Karpas-422 (cell line): Measurements from ENCODE around the gene IL15RA. TPM values are rescaled to one million over a fixed set of nuclear protein-coding genes. Genes with fewer than 3 reads are reported as not detected.
A peak's percentile ranks its signal among the peaks of the same experiment; 100 is the strongest.

ENCODE experiments used
- DNase-seq: peaks from one replicate; pipeline ENCODE4 v3.0.0-alpha.2; 2015
- H2AFZ ChIP-seq: fragments of 200-600 bp; sonication (generic); 2 replicates; pipeline ENCODE4 v1.6.1; 2014; ENCODE audit warnings: antibody characterized with exemption, low read length, mixed read lengths
- H3K27ac ChIP-seq: fragments of 200-600 bp; sonication (generic); 2 replicates; pipeline ENCODE4 v1.5.1; 2014; ENCODE audit warnings: mild to moderate bottlenecking, low read length, moderate library complexity
- H3K27me3 ChIP-seq: fragments of 200-600 bp; sonication (generic); 2 replicates; pipeline ENCODE4 v1.6.1; 2014; ENCODE audit warnings: low read length, mixed read lengths
- H3K36me3 ChIP-seq: fragments of 200-600 bp; sonication (generic); 2 replicates; pipeline ENCODE4 v1.6.1; 2014; ENCODE audit warnings: low read length, mixed read lengths; ENCODE audit not compliant: insufficient read depth
- H3K4me1 ChIP-seq: fragments of 200-600 bp; sonication (generic); 2 replicates; pipeline ENCODE4 v1.6.1; 2014; ENCODE audit warnings: mild to moderate bottlenecking, low read length, mixed read lengths
- H3K4me2 ChIP-seq: fragments of 200-600 bp; sonication (generic); 2 replicates; pipeline ENCODE4 v1.6.1; 2014; ENCODE audit warnings: low read length, low read depth, mild to moderate bottlenecking; ENCODE audit not compliant: poor library complexity, severe bottlenecking
- H3K4me3 ChIP-seq: fragments of 200-600 bp; sonication (generic); 2 replicates; pipeline ENCODE4 v1.5.1; 2014; ENCODE audit warnings: mild to moderate bottlenecking, antibody characterized with exemption, low read length, mixed read lengths
- H3K79me2 ChIP-seq: fragments of 200-600 bp; sonication (generic); 2 replicates; pipeline ENCODE4 v1.6.1; 2014; ENCODE audit warnings: mild to moderate bottlenecking, low read length, mixed read lengths
- H3K9ac ChIP-seq: fragments of 200-600 bp; sonication (generic); 2 replicates; pipeline ENCODE4 v1.6.0; 2014; ENCODE audit warnings: low read length
- H3K9me2 ChIP-seq: fragments of 200-600 bp; sonication (generic), shearing (Covaris generic); replicated peaks from 2 replicates; pipeline ENCODE4 v1.6.0; 2014; ENCODE audit warnings: mild to moderate bottlenecking, low read length, moderate library complexity; ENCODE audit not compliant: insufficient read depth
- H3K9me3 ChIP-seq: fragments of 300-700, 200-600 bp; sonication (generic); 2 replicates; pipeline ENCODE4 v1.6.1; 2014; ENCODE audit warnings: low read length, mixed read lengths
- H4K20me1 ChIP-seq: fragments of 200-600 bp; sonication (generic); 2 replicates; pipeline ENCODE4 v1.6.1; 2014; ENCODE audit warnings: mild to moderate bottlenecking, antibody characterized with exemption, low read length, low read depth; ENCODE audit not compliant: insufficient read depth
- total RNA-seq: library from RNA; depleted of rRNA; stranded (reverse); fragments of >200 nt; shearing (Covaris generic); gene quantifications from 2 replicates; pipeline ENCODE4 v1.2.3, GENCODE V29; 2014; ENCODE audit warnings: low replicate concordance; rRNA removed

The IL15RA gene
- not detected in 2 replicates for total RNA-seq

GRCh38 chr10:5977471-5978229 is at the start of gene IL15RA:
Gene IL15RA, minus strand, starts transcription at chr10:5977543. Its CDS starts 51 bp downstream, at chr10:5977492.
- H2AFZ ChIP-seq, result peak within 1 kb of the TSS; percentile 87
- H3K36me3 ChIP-seq, result no peaks in the 10 kb centered on the region
- H3K4me3 ChIP-seq, result peak within 1 kb of the TSS; percentile 80
- peak; percentile 66 for DNase-seq
- no peaks in the 10 kb centered on the region for H3K9me2 ChIP-seq
- H3K9ac ChIP-seq, result peak within 1 kb of the TSS; percentile 60
- H3K4me2 ChIP-seq, result peak within 1 kb of the TSS; percentile 79
- H3K27me3 ChIP-seq, result no peaks in the 10 kb centered on the region
- H3K27ac ChIP-seq, result no peak within 1 kb of the TSS
- no peaks in the 10 kb centered on the region for H3K79me2 ChIP-seq
- H3K9me3 ChIP-seq, result no peaks in the 10 kb centered on the region
- peaks cover 13% of the 10 kb centered on the region for H3K4me1 ChIP-seq
- no peaks in the 10 kb centered on the region for H4K20me1 ChIP-seq

DNA sequence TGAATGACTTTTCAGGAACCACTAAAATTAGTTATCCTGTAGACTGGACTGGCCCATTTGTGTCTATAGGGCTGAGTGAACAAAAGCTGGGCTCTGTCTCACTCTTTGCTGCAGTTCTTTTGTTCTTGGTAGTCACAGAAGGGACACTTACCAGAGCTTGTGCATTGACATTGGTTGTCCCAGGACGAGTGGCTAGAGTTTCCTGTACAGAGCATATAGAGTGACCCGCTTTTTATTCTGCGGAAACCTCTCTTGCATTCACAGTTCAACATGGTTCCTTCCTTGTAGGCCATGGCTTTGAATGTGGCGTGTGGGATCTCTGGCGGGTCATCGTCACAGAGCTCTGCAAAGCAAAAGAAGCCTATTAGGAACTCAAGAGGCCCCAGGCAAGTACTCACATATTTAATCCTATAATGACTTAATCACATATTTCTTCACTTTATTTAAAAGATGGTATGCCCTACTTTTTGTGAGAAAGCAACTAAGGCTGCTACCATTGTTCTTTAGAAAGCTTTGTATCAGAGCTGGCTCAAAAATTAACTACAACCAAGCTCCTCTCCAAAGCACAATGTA is 48.4 kb upstream of the IL15RA start:
- no peaks in the 10 kb centered on the region for H3K79me2 ChIP-seq
- no peak overlapping the region for H2AFZ ChIP-seq
- no peaks in the 10 kb centered on the region for H3K9me2 ChIP-seq
- no peak for DNase-seq
- no peak overlapping the region for H3K9ac ChIP-seq
- no peaks in the 10 kb centered on the region for H3K4me1 ChIP-seq
- H3K4me3 ChIP-seq, result no peak overlapping the region
- H3K27ac ChIP-seq, result no peak overlapping the region
- no peaks in the 10 kb centered on the region for H3K27me3 ChIP-seq
- H3K36me3 ChIP-seq, result no peaks in the 10 kb centered on the region
- no peak overlapping the region for H3K4me2 ChIP-seq
- H3K9me3 ChIP-seq, result peaks cover 3% of the 10 kb centered on the region; the same call in 1 of the 2 replicates
- no peaks in the 10 kb centered on the region for H4K20me1 ChIP-seq

- no peaks in the 10 kb centered on the region for H3K9me2 ChIP-seq
- H4K20me1 ChIP-seq, result no peaks in the 10 kb centered on the region
- H3K27ac ChIP-seq, result no peak overlapping the region
- H3K4me2 ChIP-seq, result no peak overlapping the region
- H3K9ac ChIP-seq, result no peak overlapping the region
- no peak overlapping the region for H3K4me3 ChIP-seq
- no peaks in the 10 kb centered on the region for H3K79me2 ChIP-seq
- H3K9me3 ChIP-seq, result no peaks in the 10 kb centered on the region
- H2AFZ ChIP-seq, result no peak overlapping the region
- H3K27me3 ChIP-seq, result no peaks in the 10 kb centered on the region
- DNase-seq, result no peak
- H3K36me3 ChIP-seq, result no peaks in the 10 kb centered on the region
- H3K4me1 ChIP-seq, result no peaks in the 10 kb centered on the region
Observed at GRCh38 chr10:6024334-6024682, 47.0 kb upstream of the IL15RA start.

GRCh38 chr10:6023661-6024333 is 46.5 kb upstream of the IL15RA start:
- H3K4me1 ChIP-seq, result no peaks in the 10 kb centered on the region
- no peak overlapping the region for H3K4me3 ChIP-seq
- H3K36me3 ChIP-seq, result no peaks in the 10 kb centered on the region
- H3K79me2 ChIP-seq, result no peaks in the 10 kb centered on the region
- no peak overlapping the region for H3K9ac ChIP-seq
- 0 out of 2 replicates have a peak, but pooled peaks cover 1% of the 10 kb centered on the region for H3K27me3 ChIP-seq
- no peaks in the 10 kb centered on the region for H3K9me3 ChIP-seq
- DNase-seq, result no peak
- H2AFZ ChIP-seq, result no peak overlapping the region
- H3K9me2 ChIP-seq, result no peaks in the 10 kb centered on the region; the same call in 1 of the 2 replicates
- no peak overlapping the region for H3K27ac ChIP-seq
- no peak overlapping the region for H3K4me2 ChIP-seq
- no peaks in the 10 kb centered on the region for H4K20me1 ChIP-seq

DNA sequence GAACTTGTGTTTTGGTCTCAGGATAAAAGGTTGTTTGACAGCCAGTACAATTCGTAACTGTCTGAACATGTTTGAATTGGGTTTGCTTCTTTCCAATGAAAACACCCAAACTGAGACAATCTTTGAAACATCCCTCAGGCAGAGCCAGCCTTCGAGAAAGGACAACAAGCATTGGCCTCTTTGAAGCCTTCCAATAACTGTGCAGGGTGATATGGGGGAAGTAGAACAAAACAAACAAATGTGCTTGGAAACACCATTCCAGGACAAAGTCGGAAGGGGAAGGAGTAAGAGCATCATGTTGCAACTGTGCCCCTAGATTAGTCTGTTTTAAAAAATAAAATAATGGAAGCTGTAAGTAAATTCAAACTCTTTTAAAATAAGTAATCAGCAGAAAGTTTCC is 45.3 kb upstream of the IL15RA start:
- H3K36me3 ChIP-seq, result no peaks in the 10 kb centered on the region
- H3K27ac ChIP-seq, result no peak overlapping the region

GRCh38 chr10:6020826-6021225 is 43.5 kb upstream of the IL15RA start:
- H3K9me3 ChIP-seq, result no peaks in the 10 kb centered on the region
- no peaks in the 10 kb centered on the region for H3K4me1 ChIP-seq
- H3K27ac ChIP-seq, result no peak overlapping the region
- H3K36me3 ChIP-seq, result no peaks in the 10 kb centered on the region
- no peaks in the 10 kb centered on the region; the same call in 1 of the 2 replicates for H3K9me2 ChIP-seq
- H4K20me1 ChIP-seq, result no peaks in the 10 kb centered on the region
- no peak overlapping the region for H3K9ac ChIP-seq
- H3K27me3 ChIP-seq, result 0 out of 2 replicates have a peak, but pooled peaks cover 2% of the 10 kb centered on the region
- H3K79me2 ChIP-seq, result no peaks in the 10 kb centered on the region
- no peak overlapping the region for H2AFZ ChIP-seq
- H3K4me3 ChIP-seq, result no peak overlapping the region
- H3K4me2 ChIP-seq, result no peak overlapping the region
- no peak for DNase-seq

More for the DNA sequence above, 45.3 kb upstream of the IL15RA start:
- no peaks in the 10 kb centered on the region for H3K79me2 ChIP-seq
- no peak overlapping the region for H2AFZ ChIP-seq
- no peak for DNase-seq
- no peak overlapping the region for H3K9ac ChIP-seq
- no peaks in the 10 kb centered on the region for H4K20me1 ChIP-seq
- no peaks in the 10 kb centered on the region; the same call in 1 of the 2 replicates for H3K9me2 ChIP-seq
- no peak overlapping the region for H3K4me2 ChIP-seq
- H3K27me3 ChIP-seq, result 0 out of 2 replicates have a peak, but pooled peaks cover 2% of the 10 kb centered on the region
- no peaks in the 10 kb centered on the region for H3K4me1 ChIP-seq
- no peaks in the 10 kb centered on the region for H3K9me3 ChIP-seq
- H3K4me3 ChIP-seq, result no peak overlapping the region

GRCh38 chr10:6019796-6020195 is 42.5 kb upstream of the IL15RA start:
- Histone ChIP-seq H3K27me3 (0 out of 2 replicates have a peak, but pooled peaks cover 2% of the 10 kb centered on the region), H3K9me3 (no peaks in the 10 kb centered on the region), H3K9ac (no peak overlapping the region), H3K27ac (no peak overlapping the region), H3K36me3 (no peaks in the 10 kb centered on the region), H3K9me2 (no peaks in the 10 kb centered on the region; the same call in 1 of the 2 replicates), H2AFZ (no peak overlapping the region), H3K4me3 (no peak overlapping the region), H3K4me1 (no peaks in the 10 kb centered on the region), H3K79me2 (no peaks in the 10 kb centered on the region), H3K4me2 (no peak overlapping the region), H4K20me1 (no peaks in the 10 kb centered on the region)
- DNase-seq, result no peak
